ENCODE results near the gene SERPINA7.
"Not testable (repeated sequence)": the region's sequence is repeated elsewhere in the genome, so short reads cannot be mapped to it uniquely, and the experiment has no call there.

Gene SERPINA7

GRCh38 chrX:105999294-105999693, 39.2 kb downstream of the SERPINA7 start:
- H3K4me3 ChIP-seq (ENCODE audit: low read depth, low read length): no peak overlapping the region
- TF ChIP-seq MYC (IDR thresholded peaks at IDR 0.05; ENCODE audit: low read depth, low read length) (no peak), POLR2A (IDR thresholded peaks at IDR 0.05; ENCODE audit: extremely low read depth, insufficient read length) (no peak), CTCF (IDR thresholded peaks at IDR 0.05; ENCODE audit: low read depth, low read length) (no peak), MAX (IDR thresholded peaks at IDR 0.05; ENCODE audit: low read depth, low read length) (no peak)
- DNase-seq (ENCODE audit: low read depth): no peak

- H3K4me3 ChIP-seq (ENCODE audit: low read depth, low read length); DNase-seq (ENCODE audit: low read depth): not testable (repeated sequence)
These were observed 50.0 kb downstream of the SERPINA7 start for GRCh38 chrX:105988487-105988886.
